Colonic mucosa (tissue), 4 donors: ENCODE measurements around the gene CHML. TPM values are rescaled to one million over a fixed set of nuclear protein-coding genes. Genes with fewer than 3 reads are reported as not detected.

Experiments used
- DNase-seq: peaks from one replicate; pipeline ENCODE4 v3.0.0-alpha.2; 2020
- H3K27ac ChIP-seq: fragments of 200-600 bp; one replicate; pipeline ENCODE4 v1.8.0; 2021
- H3K27me3 ChIP-seq: fragments of 200-600 bp; one replicate; pipeline ENCODE4 v1.8.0; 2021
- H3K36me3 ChIP-seq: fragments of 200-600 bp; one replicate; pipeline ENCODE4 v1.8.0; 2021
- H3K4me1 ChIP-seq: fragments of 200-600 bp; one replicate; pipeline ENCODE4 v1.8.0; 2021; ENCODE audit warnings: mild to moderate bottlenecking
- H3K4me3 ChIP-seq: fragments of 200-600 bp; one replicate; pipeline ENCODE4 v1.8.0; 2021
- H3K9ac ChIP-seq, 2 donors: one replicate each; pipeline ENCODE4 v1.7.0; 2013; ENCODE audit warnings: control low read depth in 2 of 2, low read depth in 2 of 2, low read length in 2 of 2
- H3K9me3 ChIP-seq: fragments of 200-600 bp; one replicate; pipeline ENCODE4 v1.8.0; 2021
- intact Hi-C: fragments of 100-400 bp; cut with DNase I; formaldehyde crosslinking; loops from one replicate; pipeline ENCODE4 v1.14.1; 2022
- total RNA-seq, 2 donors: library from RNA; stranded (reverse); fragmentation: NEBNext Ultra II Directional in 1 of 2; extraction: Animal tissue kit (Norgen Biotek cat#: 25700) in 1 of 2; gene quantifications; one replicate each; pipeline ENCODE4 v1.2.1, GENCODE V29; 2021
- TF ChIP-seq, protein P1 (sequence below): fragments of 200-600 bp; IDR thresholded peaks from one replicate; pipeline ENCODE4 v1.8.0; 2022; ENCODE audit warnings: antibody characterized with exemption, mild to moderate bottlenecking
- donor health status: healthy.
- donor health status: DM: no; HTN: no; CAD: no.
- donor health status: DM: no; HTN: no; CAD: no.

Gene CHML
- total RNA-seq, 2 donors from 2014 or later = 5.7 to 10.6 TPM

DNA sequence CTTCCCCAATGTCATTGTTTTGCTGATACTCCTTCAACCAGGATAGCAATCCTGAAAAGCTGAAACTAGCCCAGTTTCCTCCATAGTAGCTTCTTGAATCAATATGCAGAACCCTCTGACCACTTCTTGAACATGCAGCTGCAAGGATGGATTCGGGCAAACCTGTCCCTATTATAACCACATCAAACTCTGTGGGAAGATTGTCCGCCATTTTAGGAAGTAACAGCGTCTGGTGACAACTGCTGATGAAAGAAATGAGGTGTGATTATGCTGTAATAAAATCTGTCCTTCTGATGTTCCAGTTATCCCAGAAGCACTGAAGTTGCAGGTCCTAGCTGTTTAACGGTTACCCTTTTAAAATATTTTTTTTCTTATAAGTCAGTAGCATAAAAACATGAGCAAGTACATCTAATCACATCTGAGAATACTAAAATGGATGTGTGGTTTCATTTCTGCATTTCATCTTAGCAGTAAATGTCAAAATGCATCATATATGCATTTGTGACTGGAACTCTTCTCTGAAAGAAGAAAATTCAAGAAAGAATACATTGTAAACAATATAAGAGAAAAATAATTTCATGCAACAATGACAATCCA, 4.5 kb downstream of the CHML start:
- Histone ChIP-seq H3K4me1 (no peaks in the 10 kb centered on the region), H3K36me3 (no peaks in the 10 kb centered on the region), H3K27me3 (no peaks in the 10 kb centered on the region), H3K27ac (no peak overlapping the region), H3K9ac (no peak overlapping the region), H3K4me3 (no peak overlapping the region), H3K9me3 (no peaks in the 10 kb centered on the region)
- no peak for DNase-seq
- TF ChIP-seq, protein P1, sequence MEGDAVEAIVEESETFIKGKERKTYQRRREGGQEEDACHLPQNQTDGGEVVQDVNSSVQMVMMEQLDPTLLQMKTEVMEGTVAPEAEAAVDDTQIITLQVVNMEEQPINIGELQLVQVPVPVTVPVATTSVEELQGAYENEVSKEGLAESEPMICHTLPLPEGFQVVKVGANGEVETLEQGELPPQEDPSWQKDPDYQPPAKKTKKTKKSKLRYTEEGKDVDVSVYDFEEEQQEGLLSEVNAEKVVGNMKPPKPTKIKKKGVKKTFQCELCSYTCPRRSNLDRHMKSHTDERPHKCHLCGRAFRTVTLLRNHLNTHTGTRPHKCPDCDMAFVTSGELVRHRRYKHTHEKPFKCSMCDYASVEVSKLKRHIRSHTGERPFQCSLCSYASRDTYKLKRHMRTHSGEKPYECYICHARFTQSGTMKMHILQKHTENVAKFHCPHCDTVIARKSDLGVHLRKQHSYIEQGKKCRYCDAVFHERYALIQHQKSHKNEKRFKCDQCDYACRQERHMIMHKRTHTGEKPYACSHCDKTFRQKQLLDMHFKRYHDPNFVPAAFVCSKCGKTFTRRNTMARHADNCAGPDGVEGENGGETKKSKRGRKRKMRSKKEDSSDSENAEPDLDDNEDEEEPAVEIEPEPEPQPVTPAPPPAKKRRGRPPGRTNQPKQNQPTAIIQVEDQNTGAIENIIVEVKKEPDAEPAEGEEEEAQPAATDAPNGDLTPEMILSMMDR = no peak
- intact Hi-C loops = no loop called here

DNA sequence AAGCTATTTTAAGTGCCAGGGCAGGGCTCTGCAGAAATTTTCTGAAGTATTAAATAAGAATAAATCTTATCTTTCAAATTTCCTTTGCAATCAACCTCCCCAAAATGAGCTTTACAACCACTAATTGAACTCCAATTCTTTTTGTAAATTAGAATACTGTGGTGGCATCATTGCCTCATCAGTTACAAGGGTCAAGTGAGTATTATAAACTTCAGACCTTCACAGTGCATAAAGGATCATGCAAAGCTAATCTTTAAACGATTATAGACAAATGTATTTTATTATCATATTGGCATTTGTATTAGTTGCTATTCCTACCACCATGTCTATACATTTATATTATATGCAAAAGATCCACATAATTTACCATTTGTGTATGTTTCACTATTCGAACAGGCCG, 7.2 kb downstream of the CHML start:
- no peaks in the 10 kb centered on the region for H3K9me3 ChIP-seq
- intact Hi-C loops = no loop called here

DNA sequence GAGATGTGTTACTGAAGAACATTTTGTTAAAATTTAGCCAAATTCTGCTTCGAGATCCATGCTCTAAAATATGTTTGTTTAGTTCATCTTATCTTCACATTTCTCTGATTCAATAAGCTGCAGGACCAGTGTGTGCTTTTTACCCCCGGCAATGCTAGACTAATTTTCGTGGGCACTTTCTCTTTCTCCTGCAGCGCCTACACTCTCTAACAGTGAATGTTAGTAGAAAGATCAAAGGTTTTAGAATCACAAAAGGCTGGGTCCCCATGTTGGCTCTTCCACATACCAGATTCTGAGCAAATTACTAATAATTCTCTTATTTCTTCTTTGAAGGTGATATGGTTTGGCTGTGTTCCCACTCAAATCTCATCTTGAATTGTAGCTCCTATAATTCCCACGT, 8.5 kb downstream of the CHML start:
- TF ChIP-seq, protein P1 = no peak
- Histone ChIP-seq H3K36me3 (no peaks in the 10 kb centered on the region), H3K9me3 (no peaks in the 10 kb centered on the region), H3K4me1 (no peaks in the 10 kb centered on the region), H3K9ac (no peak overlapping the region), H3K27ac (no peak overlapping the region), H3K4me3 (no peak overlapping the region), H3K27me3 (no peaks in the 10 kb centered on the region)
- intact Hi-C loops = no loop called here
- no peak for DNase-seq

More for the DNA sequence above, 7.2 kb downstream of the CHML start:
- no peak overlapping the region for H3K9ac ChIP-seq
- no peak for DNase-seq
- TF ChIP-seq, protein P1 = no peak
- no peaks in the 10 kb centered on the region for H3K27me3 ChIP-seq
- H3K36me3 ChIP-seq = no peaks in the 10 kb centered on the region
- H3K4me1 ChIP-seq = no peaks in the 10 kb centered on the region
- H3K4me3 ChIP-seq = no peak overlapping the region
- H3K27ac ChIP-seq = no peak overlapping the region

DNA sequence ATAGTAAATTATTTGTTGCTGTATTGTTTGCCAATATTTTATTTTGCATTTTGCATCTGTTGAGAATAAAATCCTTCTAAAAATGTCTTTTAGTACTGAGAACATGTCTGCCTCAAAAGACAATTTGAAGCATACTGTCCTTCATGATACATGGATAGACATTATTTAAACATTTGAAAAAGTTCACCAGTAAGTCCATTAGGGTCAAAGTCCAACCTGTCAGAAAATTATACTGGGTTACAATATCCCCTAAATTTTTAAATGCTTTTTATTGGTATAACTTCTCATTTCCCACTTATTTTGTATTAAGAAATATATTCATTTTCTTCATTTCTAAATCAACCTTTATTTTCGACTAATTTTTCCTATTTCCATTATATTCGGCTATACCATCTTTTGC, 9.3 kb downstream of the CHML start:
- intact Hi-C loops = no loop called here
- no peak overlapping the region for H3K9ac ChIP-seq
- H3K27ac ChIP-seq = no peak overlapping the region
- H3K9me3 ChIP-seq = no peaks in the 10 kb centered on the region
- TF ChIP-seq, protein P1 = no peak
- no peaks in the 10 kb centered on the region for H3K4me1 ChIP-seq
- DNase-seq = no peak
- no peaks in the 10 kb centered on the region for H3K36me3 ChIP-seq
- H3K4me3 ChIP-seq = no peak overlapping the region
- no peaks in the 10 kb centered on the region for H3K27me3 ChIP-seq

DNA sequence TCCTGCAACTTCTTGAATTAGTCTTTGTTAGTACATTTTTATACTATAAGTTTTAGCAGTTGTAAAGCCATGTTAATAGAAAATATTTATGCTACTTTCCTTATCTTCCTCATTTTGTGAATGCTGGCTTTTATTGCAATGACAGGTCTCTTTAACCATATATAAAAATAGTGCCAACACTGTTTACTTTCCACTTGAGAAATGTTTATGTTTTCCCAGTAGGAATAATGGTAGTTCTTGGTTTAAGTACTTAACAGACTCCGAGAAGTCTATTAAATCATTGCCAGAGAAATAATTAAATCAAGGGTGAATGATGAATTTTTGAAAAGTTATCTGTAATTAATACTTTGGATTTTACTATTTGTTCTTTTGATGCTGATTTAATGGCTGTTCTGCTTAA, 9.7 kb downstream of the CHML start:
- no peak overlapping the region for H3K4me3 ChIP-seq
- no peaks in the 10 kb centered on the region for H3K4me1 ChIP-seq
- TF ChIP-seq, protein P1 = no peak
- no peak overlapping the region for H3K9ac ChIP-seq
- no peaks in the 10 kb centered on the region for H3K27me3 ChIP-seq
- H3K27ac ChIP-seq = no peak overlapping the region
- DNase-seq = no peak
- no peaks in the 10 kb centered on the region for H3K36me3 ChIP-seq
- intact Hi-C loops = no loop called here
- H3K9me3 ChIP-seq = no peaks in the 10 kb centered on the region
